HL-60 (cell line): ENCODE measurements around the gene ID1.

Experiments used
- POLR2AphosphoS5 ChIP-seq: IDR thresholded peaks from 2 replicates; pipeline ENCODE4 v1.6.1; 2012; ENCODE audit warnings: low read depth
- TF ChIP-seq, protein P1 (sequence below): IDR thresholded peaks from one replicate; pipeline ENCODE4 v1.5.1; 2011; ENCODE audit warnings: low read length, control low read depth, inconsistent platforms; ENCODE audit not compliant: insufficient read depth

DNA sequence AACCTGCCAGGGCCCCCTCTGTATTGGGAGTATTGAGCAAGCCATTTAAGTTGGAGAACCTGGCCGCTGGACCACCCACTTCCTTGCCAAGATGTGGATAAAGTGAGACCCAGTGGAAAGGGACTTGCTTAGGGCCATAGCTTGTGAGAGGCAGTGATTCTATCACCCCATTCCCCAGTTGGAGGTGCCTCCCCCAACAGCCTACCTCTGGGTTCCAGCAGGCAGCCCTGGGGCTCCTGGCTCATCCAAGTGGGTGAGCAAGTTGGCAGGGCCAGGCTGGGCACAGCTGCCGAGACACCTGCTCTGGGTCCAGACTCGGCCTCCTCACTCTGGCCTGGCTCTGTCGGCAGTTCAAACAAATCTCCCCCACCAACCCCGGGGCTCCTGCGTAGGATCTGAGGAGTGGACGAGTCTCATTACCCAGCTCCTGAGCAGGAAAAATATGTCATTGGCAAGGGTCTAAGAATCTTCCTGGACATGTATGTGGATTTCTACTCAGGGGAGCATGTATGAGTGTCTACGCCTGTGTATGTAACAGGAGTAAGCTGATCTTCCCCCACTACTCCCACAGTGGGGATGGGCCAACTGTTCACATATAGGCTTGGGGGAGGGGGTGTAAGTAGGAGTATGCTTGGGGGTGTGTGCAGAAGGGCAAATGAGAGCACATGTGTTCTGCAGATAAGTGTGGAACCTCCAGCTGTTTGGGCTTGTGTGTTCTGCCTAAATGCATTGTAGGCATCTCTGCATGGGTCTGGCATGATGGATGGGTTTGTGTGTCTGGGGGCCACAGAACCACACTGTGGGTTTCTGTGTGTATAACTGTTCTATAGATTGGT, 1.9 kb downstream of the ID1 start:
- TF ChIP-seq, protein P1, sequence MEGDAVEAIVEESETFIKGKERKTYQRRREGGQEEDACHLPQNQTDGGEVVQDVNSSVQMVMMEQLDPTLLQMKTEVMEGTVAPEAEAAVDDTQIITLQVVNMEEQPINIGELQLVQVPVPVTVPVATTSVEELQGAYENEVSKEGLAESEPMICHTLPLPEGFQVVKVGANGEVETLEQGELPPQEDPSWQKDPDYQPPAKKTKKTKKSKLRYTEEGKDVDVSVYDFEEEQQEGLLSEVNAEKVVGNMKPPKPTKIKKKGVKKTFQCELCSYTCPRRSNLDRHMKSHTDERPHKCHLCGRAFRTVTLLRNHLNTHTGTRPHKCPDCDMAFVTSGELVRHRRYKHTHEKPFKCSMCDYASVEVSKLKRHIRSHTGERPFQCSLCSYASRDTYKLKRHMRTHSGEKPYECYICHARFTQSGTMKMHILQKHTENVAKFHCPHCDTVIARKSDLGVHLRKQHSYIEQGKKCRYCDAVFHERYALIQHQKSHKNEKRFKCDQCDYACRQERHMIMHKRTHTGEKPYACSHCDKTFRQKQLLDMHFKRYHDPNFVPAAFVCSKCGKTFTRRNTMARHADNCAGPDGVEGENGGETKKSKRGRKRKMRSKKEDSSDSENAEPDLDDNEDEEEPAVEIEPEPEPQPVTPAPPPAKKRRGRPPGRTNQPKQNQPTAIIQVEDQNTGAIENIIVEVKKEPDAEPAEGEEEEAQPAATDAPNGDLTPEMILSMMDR, result no peak
- TF ChIP-seq POLR2AphosphoS5, result no peak
